GM12878 (cell line): ENCODE data around the gene ASB6. TPM values are rescaled to one million over a fixed set of nuclear protein-coding genes. Genes with fewer than 3 reads are reported as not detected.

Experiments used
- ATAC-seq: fragments of 200-7000 bp; cut with Tn5 transposase; 3 replicates; pipeline ENCODE4 v1.9.1; 2020; ENCODE audit warnings: mild to moderate bottlenecking, moderate library complexity
- BruUV-seq: library from RNA; stranded (reverse); fragments of 400-500 nt; replicated peaks from 2 replicates; lab custom pipeline; 2021; lab: Mats Ljungman, UMichigan
- CTCF ChIA-PET: fragments of 300-600 bp; sonication (Branson Sonifier 250); formaldehyde crosslinking; extraction: SDS; loops from one replicate; lab custom pipeline; 2021; ENCODE audit warnings: inconsistent platforms; lab: Yijun Ruan, JAX
- POLR2A ChIA-PET: fragments of 350-600 bp; formaldehyde crosslinking; extraction: SDS; loops from one replicate; lab custom pipeline; 2021; ENCODE audit warnings: inconsistent platforms; lab: Charles Lee
- RAD21 ChIA-PET: fragments of 300-600 bp; sonication (Branson Sonifier 250); formaldehyde crosslinking; loops from one replicate; lab custom pipeline; 2023; ENCODE audit warnings: antibody characterized with exemption; ENCODE audit not compliant: unreplicated experiment; lab: Charles Lee
- SMC1A ChIA-PET: fragments of 300-600 bp; sonication (Branson Sonifier 250); formaldehyde crosslinking; loops from one replicate; lab custom pipeline; 2023; ENCODE audit not compliant: unreplicated experiment, uncharacterized antibody; lab: Charles Lee
- DNase-seq: peaks from one replicate; pipeline ENCODE4 v3.0.0-alpha.2; 2011; ENCODE audit warnings: low read depth, low spot score
- FAIRE-seq: peaks from 3 replicates; lab custom pipeline; 2011; peaks lifted over from hg19 to GRCh38; lab: Jason Lieb, UNC
- H2AFZ ChIP-seq: 2 replicates; pipeline ENCODE4 v1.6.0; 2011; ENCODE audit warnings: low read depth, low read length, control low read depth; ENCODE audit not compliant: control insufficient read depth
- H3K27ac ChIP-seq: 2 replicates; pipeline ENCODE4 v1.5.1; 2011; ENCODE audit warnings: control low read depth; ENCODE audit not compliant: control insufficient read depth, insufficient read depth
- H3K27me3 ChIP-seq, 2 experiments: replicated peaks in 1 of 2; 2 replicates each; pipeline versions ENCODE4 v1.6.0 to v1.6.1; 2011; ENCODE audit warnings: low read length in 1 of 2; ENCODE audit not compliant: control insufficient read depth in 2 of 2, insufficient read depth in 2 of 2
- H3K36me3 ChIP-seq, 2 experiments: 2 replicates each; pipeline ENCODE4 v1.5.1; 2011; ENCODE audit warnings: low read length in 1 of 2; ENCODE audit not compliant: control insufficient read depth in 2 of 2, insufficient read depth in 2 of 2
- H3K4me1 ChIP-seq: 2 replicates; pipeline ENCODE4 v1.6.1; 2011; ENCODE audit warnings: mild to moderate bottlenecking, low read length, moderate library complexity, mixed read lengths; ENCODE audit not compliant: control insufficient read depth, insufficient read depth
- H3K4me2 ChIP-seq: 2 replicates; pipeline ENCODE4 v1.6.0; 2011; ENCODE audit warnings: control low read depth; ENCODE audit not compliant: control insufficient read depth, insufficient read depth
- H3K4me3 ChIP-seq: fragments of 200-600 bp; sonication (generic); 2 replicates; pipeline ENCODE4 v1.5.1; 2016
- H3K79me2 ChIP-seq: 2 replicates; pipeline ENCODE4 v1.6.0; 2011; ENCODE audit warnings: low read length; ENCODE audit not compliant: control insufficient read depth, insufficient read depth
- H3K9ac ChIP-seq: 2 replicates; pipeline ENCODE4 v1.8.0; 2011; ENCODE audit warnings: low read length, control low read depth, mixed read lengths; ENCODE audit not compliant: control insufficient read depth, insufficient read depth
- H3K9me3 ChIP-seq: replicated peaks from 3 replicates; pipeline ENCODE4 v1.5.1; 2011; ENCODE audit warnings: mild to moderate bottlenecking, low read length; ENCODE audit not compliant: control insufficient read depth, insufficient read depth
- H4K20me1 ChIP-seq: 2 replicates; pipeline ENCODE4 v1.6.0; 2011; ENCODE audit not compliant: control insufficient read depth, insufficient read depth
- BCLAF1 ChIP-seq: fragments of 450-650 bp; IDR thresholded peaks from 2 replicates; pipeline ENCODE4 v1.6.1; 2017; ENCODE audit warnings: antibody characterized with exemption, mild to moderate bottlenecking, moderate library complexity
- CTCF ChIP-seq, 3 experiments: IDR thresholded peaks in 2 of 3; conservative IDR thresholded peaks in 1 of 3; 2 replicates each; pipeline ENCODE4 v1.5.1; 2011; ENCODE audit warnings: low read depth in 3 of 3, low read length in 3 of 3, mild to moderate bottlenecking in 3 of 3, control low read depth in 2 of 3, moderate library complexity in 2 of 3, inconsistent platforms in 1 of 3, mixed read lengths in 1 of 3; ENCODE audit not compliant: control insufficient read depth in 2 of 3, insufficient read depth in 1 of 3; ENCODE audit errors: extremely low read depth in 1 of 3
- E2F8 ChIP-seq: fragments of 450-650 bp; IDR thresholded peaks from 2 replicates; pipeline ENCODE4 v1.6.1; 2018; ENCODE audit warnings: mild to moderate bottlenecking, low read depth, moderate library complexity; ENCODE audit not compliant: partially characterized antibody
- HDAC6 ChIP-seq: fragments of 200-600 bp; sonication (generic); IDR thresholded peaks from one replicate; pipeline ENCODE4 v1.8.0; 2017; ENCODE audit warnings: antibody characterized with exemption; ENCODE audit not compliant: unreplicated experiment
- HSF1 ChIP-seq: fragments of 150-350 bp; IDR thresholded peaks from 2 replicates; pipeline ENCODE4 v1.6.1; 2014; ENCODE audit warnings: mild to moderate bottlenecking, low read depth, low read length
- JUNB ChIP-seq: IDR thresholded peaks from 2 replicates; pipeline ENCODE4 v1.6.1; 2016; ENCODE audit warnings: antibody characterized with exemption, mild to moderate bottlenecking
- KAT2A ChIP-seq: conservative IDR thresholded peaks from 2 replicates; pipeline ENCODE4 v1.6.1; 2011; ENCODE audit warnings: low read depth, low read length; ENCODE audit not compliant: control insufficient read depth
- MAX ChIP-seq: IDR thresholded peaks from 2 replicates; pipeline ENCODE4 v1.6.1; 2012; ENCODE audit warnings: low read depth, low read length, improper control_type of control experiment
- MEF2B ChIP-seq: fragments of 450-650 bp; IDR thresholded peaks from 2 replicates; pipeline ENCODE4 v1.6.1; 2018; ENCODE audit warnings: mild to moderate bottlenecking, moderate library complexity; ENCODE audit not compliant: partially characterized antibody, poor library complexity, severe bottlenecking
- NBN ChIP-seq: fragments of 450-650 bp; IDR thresholded peaks from 2 replicates; pipeline ENCODE4 v1.6.1; 2016
- TCF3 ChIP-seq: IDR thresholded peaks from 2 replicates; pipeline ENCODE4 v1.6.1; 2012; ENCODE audit warnings: low read depth, mild to moderate bottlenecking, low read length, borderline replicate concordance; ENCODE audit not compliant: insufficient read depth
- ZNF622 ChIP-seq: fragments of 450-650 bp; IDR thresholded peaks from 2 replicates; pipeline ENCODE4 v1.6.1; 2017; ENCODE audit warnings: mild to moderate bottlenecking, inconsistent platforms
- WGBS: methylation state at CpG from one replicate; pipeline ENCODE4 v1.1.6; 2016; ENCODE audit warnings: low lambda C conversion rate; ENCODE audit not compliant: insufficient replicate concordance, insufficient coverage; ENCODE audit errors: missing lambda C conversion rate; 5-methylcytosine and 5-hydroxymethylcytosine counted together
- in situ Hi-C: fragments of 300-500 bp; cut with MboI; formaldehyde crosslinking; loops from 9 replicates; pipeline ENCODE4 v1.14.3; 2018; ENCODE audit warnings: mixed read lengths
- intact Hi-C: fragments of 100-400 bp; cut with micrococcal nuclease; formaldehyde crosslinking; loops from one replicate; pipeline ENCODE4 v1.14.2; 2022; ENCODE audit not compliant: unreplicated experiment
- polyA plus RNA-seq, 11 experiments: library from polyadenylated mRNA; depleted of rRNA in 4 of 11; unstranded in 6 of 11; stranded (reverse) in 5 of 11; fragments of >200 nt; fragmentation: Nextera tagmentation in 4 of 11; fragmentation: Illumina TruSeq in 1 of 11; extraction: Ambion mirVana in 4 of 11; extraction: Trizol in 1 of 11; gene quantifications; 1 replicate in 1 of 11; 2 replicates in 10 of 11; pipeline versions ENCODE4 v1.2.1 to v1.2.3, GENCODE V29; 2011 to 2016; ENCODE audit warnings: inconsistent platforms in 2 of 11, missing spikeins in 2 of 11, low read depth in 1 of 11
- total RNA-seq, 4 experiments: library from RNA; depleted of rRNA in 3 of 4; stranded (reverse); fragments of >200 nt in 3 of 4; fragmentation: Illumina TruSeq in 1 of 4; extraction: Trizol in 1 of 4; gene quantifications; 2 replicates each; pipeline versions ENCODE4 v1.2.1 to v1.2.3, GENCODE V29; 2013 to 2021

The ASB6 gene
- total and polyA plus RNA-seq, 10 of the 15 experiments (the other 5 are each of a cell fraction or from before 2014, with no cell fraction given): 0.80 to 18.2 (median 9.9) TPM

- peak; percentile 92 for FAIRE-seq
- H3K9ac ChIP-seq: no peak overlapping the region
- ChIA-PET RAD21 (interaction anchor here (0.6 to 6.4 kb wide), 18 partner anchors 13 to 543 kb away, joined by 3 to 130 read pairs (median 4); partner anchors contain the start of genes DOLPP1 and IER5L), POLR2A (interaction anchor here (0.6 to 3.0 kb wide), 14 partner anchors 9 to 1260 kb away, joined by 3 to 21 read pairs (median 3); partner anchors contain the start of gene IER5L), SMC1A (interaction anchor here (0.8 to 6.8 kb wide), 16 partner anchors 8 to 492 kb away, joined by 3 to 83 read pairs (median 4); partner anchors contain the start of gene IER5L), CTCF (interaction anchor here (0.5 to 5.2 kb wide), 48 partner anchors 9 to 1235 kb away, joined by 3 to 194 read pairs (median 4); partner anchors contain the start of genes ASB6, IER5L and TOR1B)
- H3K36me3 ChIP-seq: peaks cover 0 to 3% of the 10 kb centered on the region in 2 experiments; a peak in 1 of 4 replicates
- 33% methylated on average over 12 of the region's 12 CpGs for WGBS
- no peak overlapping the region for H3K4me3 ChIP-seq
- in situ Hi-C loops (no loop called here), intact Hi-C loops (loop anchor here (1.0 kb wide), 1 partner anchor 485 kb away; no protein-coding TSS in a partner anchor)
- peak; percentile 51 for ATAC-seq
- H3K9me3 ChIP-seq: no peaks in the 10 kb centered on the region
- H3K79me2 ChIP-seq: peaks cover 32% of the 10 kb centered on the region
- no peak overlapping the region for H3K27ac ChIP-seq
- H3K4me2 ChIP-seq: no peak overlapping the region
- H2AFZ ChIP-seq: peak overlapping the region; percentile 23
- no TSS peak for BruUV-seq
- H3K4me1 ChIP-seq: peaks cover 14% of the 10 kb centered on the region
- no peak for DNase-seq
- peaks cover 6 to 9% of the 10 kb centered on the region in 2 experiments for H3K27me3 ChIP-seq
- H4K20me1 ChIP-seq: no peaks in the 10 kb centered on the region
- no peak for TF ChIP-seq KAT2A
- no peak for TF ChIP-seq HSF1
- TF ChIP-seq ZNF622: no peak
- TF ChIP-seq E2F8: no peak
- TF ChIP-seq CTCF (IDR thresholded peaks at IDR 0.05 in 2 of 3, conservative IDR thresholded peaks at IDR 0.05 in 1 of 3; ENCODE audit: control insufficient read depth in 2 of 3, extremely low read depth in 1 of 3, insufficient read depth in 1 of 3, low read depth in 3 of 3, low read length in 3 of 3): peak; percentile 73 to 85 (median 79)
- no peak for TF ChIP-seq TCF3
- no peak for TF ChIP-seq HDAC6
- TF ChIP-seq MAX: no peak
- no peak for TF ChIP-seq MEF2B
- TF ChIP-seq BCLAF1: no peak
- TF ChIP-seq NBN: no peak
- TF ChIP-seq JUNB: no peak
These were observed 17.7 kb downstream of the ASB6 start for GRCh38 chr9:129624168-129624759.
